ENCODE data around the gene APOBEC3H.

The APOBEC3H gene

GRCh38 chr22:39095971-39096370 is 1.1 kb upstream of the APOBEC3H start:
- no peak overlapping the region for H3K4me3 ChIP-seq (ENCODE audit: low read depth, low read length)
- TF ChIP-seq CTCF (IDR thresholded peaks at IDR 0.05; ENCODE audit: low read depth, low read length, missing control alignments): no peak
- DNase-seq (ENCODE audit: low read depth): no peak

GRCh38 chr22:39098026-39098425 is 982 bp downstream of the APOBEC3H start:
- no peak for TF ChIP-seq CTCF (IDR thresholded peaks at IDR 0.05; ENCODE audit: low read depth, low read length, missing control alignments)
- peak overlapping the region; percentile 15; the same call in 1 of the 2 replicates for H3K4me3 ChIP-seq (ENCODE audit: low read depth, low read length)
- peak; percentile 82 for DNase-seq (ENCODE audit: low read depth)

- no peak overlapping the region; the same call in 1 of the 2 replicates for H3K4me3 ChIP-seq (ENCODE audit: low read depth, low read length)
- no peak for TF ChIP-seq CTCF (IDR thresholded peaks at IDR 0.05; ENCODE audit: low read depth, low read length, missing control alignments)
- no peak for DNase-seq (ENCODE audit: low read depth)
Measured at GRCh38 chr22:39098576-39098975, 1.5 kb downstream of the APOBEC3H start.

GRCh38 chr22:39101226-39101625 is 4.2 kb downstream of the APOBEC3H start:
- DNase-seq (ENCODE audit: low read depth): no peak
- H3K4me3 ChIP-seq (ENCODE audit: low read depth, low read length): no peak overlapping the region
- no peak for TF ChIP-seq CTCF (IDR thresholded peaks at IDR 0.05; ENCODE audit: low read depth, low read length, missing control alignments)

GRCh38 chr22:39103431-39103830 is 6.4 kb downstream of the APOBEC3H start:
- no peak overlapping the region for H3K4me3 ChIP-seq (ENCODE audit: low read depth, low read length)
- DNase-seq (ENCODE audit: low read depth): no peak
- no peak for TF ChIP-seq CTCF (IDR thresholded peaks at IDR 0.05; ENCODE audit: low read depth, low read length, missing control alignments)

GRCh38 chr22:39106326-39106725 is 9.3 kb downstream of the APOBEC3H start:
- TF ChIP-seq CTCF (IDR thresholded peaks at IDR 0.05; ENCODE audit: low read depth, low read length, missing control alignments): no peak
- H3K4me3 ChIP-seq (ENCODE audit: low read depth, low read length): no peak overlapping the region
- DNase-seq (ENCODE audit: low read depth): no peak

- no peak for DNase-seq (ENCODE audit: low read depth)
- no peak overlapping the region for H3K4me3 ChIP-seq (ENCODE audit: low read depth, low read length)
- no peak for TF ChIP-seq CTCF (IDR thresholded peaks at IDR 0.05; ENCODE audit: low read depth, low read length, missing control alignments)
Measured at GRCh38 chr22:39108487-39108886, 11.4 kb downstream of the APOBEC3H start.

Measured in GM12864 (cell line).